ENCODE measurements around the gene SMAD2.

SMAD2 gene

DNA sequence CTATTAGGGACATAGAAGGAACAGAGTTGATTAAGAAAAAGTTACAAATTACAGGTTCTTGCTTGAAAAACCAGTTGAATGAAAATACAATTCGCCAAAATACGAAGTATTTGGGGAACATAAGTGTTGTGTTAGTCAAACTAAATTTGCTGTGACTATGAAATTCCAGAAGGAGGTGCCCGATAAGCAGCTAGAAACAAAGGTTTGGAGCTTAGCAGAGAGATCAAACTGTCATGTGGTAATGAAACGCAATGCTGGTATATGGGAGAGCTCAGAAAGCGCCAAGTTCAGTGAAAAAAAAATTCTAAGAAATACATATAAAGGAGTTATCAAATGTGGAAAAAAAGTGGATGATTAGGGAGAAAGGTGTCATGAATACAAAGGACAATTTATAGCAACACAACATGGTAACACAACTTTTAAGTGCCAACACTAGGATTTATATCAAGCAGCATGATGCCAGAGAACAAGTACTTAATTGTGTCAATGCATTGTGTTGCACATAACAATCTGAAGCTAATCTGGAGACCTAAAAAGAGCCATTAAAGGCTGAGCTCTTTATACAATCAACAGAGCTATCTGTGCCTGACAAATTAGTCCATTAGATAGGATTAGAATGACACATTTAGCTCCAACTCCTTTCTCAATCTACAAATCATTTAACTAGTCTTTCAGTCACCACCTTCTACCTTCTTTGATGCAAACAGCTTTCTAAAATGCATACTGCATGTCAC, 31.2 kb downstream of the SMAD2 start:
- DNase-seq (ENCODE audit: low read depth, low spot score), result no peak
- H3K27ac ChIP-seq, result no peak overlapping the region

- no peak for DNase-seq (ENCODE audit: low read depth, low spot score)
These were observed 31.8 kb downstream of the SMAD2 start for GRCh38 chr18:47898696-47899095.

GRCh38 chr18:47898055-47898454, 32.4 kb downstream of the SMAD2 start:
- H3K27ac ChIP-seq, result no peak overlapping the region
- no peak for DNase-seq (ENCODE audit: low read depth, low spot score)

More at GRCh38 chr18:47898696-47899095, 31.8 kb downstream of the SMAD2 start:
- H3K27ac ChIP-seq, result no peak overlapping the region

DNA sequence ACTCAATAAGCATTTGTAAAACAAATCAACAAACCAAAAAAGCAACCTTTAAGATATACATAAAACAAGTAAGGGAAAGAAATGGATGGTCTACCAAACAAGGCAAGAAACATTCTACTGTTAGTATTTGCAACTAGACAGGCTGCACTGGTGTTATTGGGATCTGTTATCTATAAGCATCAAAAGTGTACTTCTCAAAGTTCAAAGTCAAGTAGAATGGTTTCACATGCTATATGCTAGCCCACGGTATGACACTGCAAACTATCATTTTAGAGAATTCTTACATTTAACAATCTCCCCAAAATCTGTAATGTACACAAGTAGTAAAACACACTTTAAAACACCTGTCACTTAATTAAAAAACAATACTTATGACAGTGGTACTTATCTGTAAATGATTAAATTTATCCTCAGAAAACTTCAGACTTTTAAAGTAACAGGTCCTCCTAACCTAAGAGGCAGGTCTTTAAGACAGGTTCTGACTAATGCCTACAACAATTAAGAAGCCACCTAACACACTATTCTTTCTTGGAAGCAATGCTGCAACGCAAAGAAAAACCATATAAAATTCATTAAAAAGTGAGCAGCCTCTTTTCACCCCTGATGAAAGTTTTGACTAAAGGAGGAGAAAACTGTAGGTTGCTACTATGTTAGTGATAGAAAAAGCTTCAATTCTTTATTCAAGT, 34.8 kb downstream of the SMAD2 start:
- H3K27ac ChIP-seq, result no peak overlapping the region
- no peak for DNase-seq (ENCODE audit: low read depth, low spot score)

DNA sequence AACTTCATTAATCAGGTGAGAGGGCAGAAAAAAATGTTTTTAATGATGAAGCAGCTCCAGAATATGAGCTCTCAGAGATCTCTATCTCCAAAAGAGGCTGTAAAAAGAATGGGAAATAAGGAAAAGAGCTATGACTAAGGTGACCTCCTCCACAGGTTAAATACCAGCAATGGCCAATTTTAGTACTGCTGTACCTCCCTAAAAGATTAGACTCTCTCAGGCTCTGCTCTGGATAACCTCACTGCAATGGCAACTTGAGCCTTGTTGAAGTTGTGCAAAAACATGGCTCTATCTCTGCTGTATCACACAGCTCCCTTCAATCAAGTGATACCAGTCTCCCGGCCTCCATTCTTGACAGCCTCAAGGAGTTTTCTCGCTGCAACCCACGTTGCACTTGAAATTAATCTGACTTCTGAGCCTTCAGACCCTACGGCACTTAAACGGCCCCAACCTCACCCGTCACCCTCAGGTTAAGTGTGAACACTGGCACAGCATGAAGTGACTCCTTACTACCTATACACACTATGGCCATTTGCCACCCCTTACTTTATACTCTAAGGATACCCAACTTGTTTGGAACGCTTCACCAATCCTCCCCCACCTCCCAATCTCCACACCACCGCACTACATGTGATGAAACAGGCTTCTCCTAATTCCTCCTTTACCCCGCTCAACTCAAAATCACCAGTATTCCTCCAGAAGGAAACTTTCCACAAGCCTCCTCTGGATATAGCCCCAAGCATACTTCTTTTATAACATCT, 36.3 kb downstream of the SMAD2 start:
- H3K27ac ChIP-seq, result no peak overlapping the region
- no peak for DNase-seq (ENCODE audit: low read depth, low spot score)

GRCh38 chr18:47893047-47893446, 37.4 kb downstream of the SMAD2 start:
- H3K27ac ChIP-seq, result no peak overlapping the region
- no peak for DNase-seq (ENCODE audit: low read depth, low spot score)

- no peak overlapping the region for H3K27ac ChIP-seq
- DNase-seq (ENCODE audit: low read depth, low spot score), result no peak
These were observed 42.3 kb downstream of the SMAD2 start for GRCh38 chr18:47888156-47888555.

- no peak overlapping the region for H3K27ac ChIP-seq
- DNase-seq (ENCODE audit: low read depth, low spot score), result no peak
These were observed 43.2 kb downstream of the SMAD2 start for GRCh38 chr18:47887227-47887626.

GRCh38 chr18:47883771-47884413, 46.6 kb downstream of the SMAD2 start:
- DNase-seq (ENCODE audit: low read depth, low spot score), result peak; percentile 73
- peak overlapping the region; percentile 38 for H3K27ac ChIP-seq

DNA sequence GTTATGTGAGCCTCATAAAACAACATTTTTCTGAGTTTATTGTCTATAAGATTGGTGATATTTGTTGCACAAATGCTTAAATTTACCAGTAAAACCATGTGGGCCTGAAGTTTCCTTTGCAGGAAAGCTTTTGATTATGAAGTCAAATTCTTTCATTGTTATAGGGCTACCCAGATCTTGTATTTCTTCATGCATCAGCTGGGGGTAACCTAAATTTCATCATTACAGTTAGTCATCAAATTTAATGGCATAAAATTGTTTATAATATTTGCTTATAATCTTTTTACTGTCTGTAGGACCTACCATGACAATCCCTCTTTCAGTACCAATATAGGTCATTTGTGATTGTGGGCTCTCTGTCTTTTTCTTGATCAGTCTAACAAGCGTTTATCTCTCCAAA, 47.8 kb downstream of the SMAD2 start:
- H3K27ac ChIP-seq, result no peak overlapping the region
- DNase-seq (ENCODE audit: low read depth, low spot score), result no peak

- peak; percentile 36 for DNase-seq (ENCODE audit: low read depth, low spot score)
- peak overlapping the region; percentile 19 for H3K27ac ChIP-seq
These were observed 48.6 kb downstream of the SMAD2 start for GRCh38 chr18:47881752-47882455.

DNA sequence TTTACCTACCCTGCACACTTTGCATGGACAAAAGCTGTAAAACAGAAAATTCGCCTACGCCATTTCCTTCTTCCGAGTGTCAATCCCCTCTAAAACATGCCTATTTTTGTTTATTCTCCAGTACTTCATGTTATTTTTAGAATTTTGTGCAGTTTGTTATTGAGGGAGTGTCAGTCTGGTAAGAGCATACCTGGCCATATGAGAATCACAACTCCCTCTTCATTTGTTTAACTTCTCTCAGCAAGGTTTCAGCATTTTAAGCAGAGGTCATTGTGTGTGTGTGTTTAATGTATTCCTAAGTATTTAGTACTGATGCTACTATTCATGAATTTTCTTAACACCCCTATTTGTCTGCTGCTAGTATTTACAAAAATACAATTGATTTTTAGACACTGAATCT, 49.4 kb downstream of the SMAD2 start:
- no peak for DNase-seq (ENCODE audit: low read depth, low spot score)
- H3K27ac ChIP-seq, result no peak overlapping the region

DNA sequence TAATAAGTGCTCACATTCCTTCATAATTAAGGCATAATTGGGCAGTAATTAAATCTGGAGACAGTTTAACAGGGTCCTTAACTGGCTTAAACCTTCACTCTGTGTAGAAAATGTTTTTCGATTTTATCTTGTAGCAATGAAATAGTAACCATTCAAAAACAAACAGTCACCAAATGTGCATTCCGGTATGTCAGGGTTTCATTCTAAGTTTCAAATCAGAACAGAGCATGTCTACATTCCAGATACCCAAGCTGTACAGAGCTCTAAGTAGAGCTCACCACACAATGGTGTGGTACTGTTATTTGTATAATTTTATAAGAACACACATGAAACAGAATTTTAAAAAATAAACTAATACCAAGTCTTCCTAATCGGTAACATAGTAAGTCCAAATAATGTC, 52.6 kb downstream of the SMAD2 start:
- H3K27ac ChIP-seq, result no peak overlapping the region
- DNase-seq (ENCODE audit: low read depth, low spot score), result no peak

GRCh38 chr18:47876813-47877212, 53.6 kb downstream of the SMAD2 start:
- no peak for DNase-seq (ENCODE audit: low read depth, low spot score)
- no peak overlapping the region for H3K27ac ChIP-seq

- no peak for DNase-seq (ENCODE audit: low read depth, low spot score)
- no peak overlapping the region for H3K27ac ChIP-seq
These were observed 56.8 kb downstream of the SMAD2 start for GRCh38 chr18:47873625-47874024.

DNA sequence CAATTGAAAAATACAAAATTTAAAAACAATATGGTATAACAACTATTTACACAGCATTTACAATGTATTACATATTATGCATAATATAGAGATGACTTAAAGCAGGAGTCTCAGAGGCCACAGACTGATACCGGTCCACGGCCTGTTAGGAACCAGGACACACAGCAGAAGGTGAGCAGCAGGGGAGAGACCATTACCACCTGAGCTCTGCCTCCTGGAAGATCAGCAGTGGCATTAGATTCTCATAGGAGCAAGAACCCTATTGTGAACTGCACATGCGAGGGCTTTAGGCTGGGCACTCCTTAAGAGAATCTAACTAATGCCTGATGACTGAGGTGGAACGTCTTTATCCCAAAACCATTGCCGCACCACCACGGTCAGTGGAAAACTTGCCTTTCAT, 58.0 kb downstream of the SMAD2 start:
- H3K27ac ChIP-seq, result no peak overlapping the region
- no peak for DNase-seq (ENCODE audit: low read depth, low spot score)

DNA sequence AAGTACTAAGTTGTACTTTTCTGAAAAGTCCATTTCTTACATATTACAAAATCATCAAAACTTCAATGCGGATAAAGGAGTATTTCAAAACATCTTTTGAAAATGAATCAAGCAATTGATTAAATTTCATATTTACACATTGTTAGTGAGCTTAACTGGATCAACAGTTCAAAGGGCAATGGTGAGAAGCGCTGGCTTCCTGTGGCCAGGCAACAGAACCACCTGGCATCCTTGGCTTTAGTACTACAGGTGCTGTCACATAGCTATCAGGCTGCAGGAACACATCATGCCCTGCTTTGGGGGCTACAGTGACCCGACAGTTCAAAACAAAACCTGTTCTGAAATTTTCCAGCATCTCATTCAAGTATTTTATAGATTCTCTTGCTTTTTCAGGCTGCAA, 59.2 kb downstream of the SMAD2 start:
- DNase-seq (ENCODE audit: low read depth, low spot score), result no peak
- H3K27ac ChIP-seq, result no peak overlapping the region

GRCh38 chr18:47870605-47871004, 59.9 kb downstream of the SMAD2 start:
- no peak for DNase-seq (ENCODE audit: low read depth, low spot score)
- no peak overlapping the region for H3K27ac ChIP-seq

DNA sequence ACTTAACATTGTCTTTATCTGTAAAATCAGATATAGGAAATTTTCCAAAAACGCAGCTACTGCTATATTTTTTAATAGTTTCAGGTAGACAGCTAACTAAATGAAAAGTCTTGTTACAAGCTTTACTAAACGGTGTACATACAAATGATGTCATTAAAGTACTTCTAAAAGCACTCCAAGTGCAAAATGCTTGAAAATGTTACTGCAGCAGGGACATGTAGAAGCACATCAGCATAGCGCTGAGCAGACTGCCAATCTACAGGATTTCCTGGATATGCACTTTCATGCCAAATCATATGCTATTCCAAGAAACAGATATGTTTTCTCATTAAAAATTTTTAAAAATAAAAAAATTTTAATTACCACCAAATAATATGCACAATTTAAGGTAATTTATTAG, 61.7 kb downstream of the SMAD2 start:
- no peak overlapping the region for H3K27ac ChIP-seq
- DNase-seq (ENCODE audit: low read depth, low spot score), result no peak

- DNase-seq (ENCODE audit: low read depth, low spot score), result no peak
- no peak overlapping the region for H3K27ac ChIP-seq
These were observed 65.3 kb downstream of the SMAD2 start for GRCh38 chr18:47865183-47865582.
